ENCODE measurements around the gene NTSR1. TPM values are rescaled to one million over a fixed set of nuclear protein-coding genes. Genes with fewer than 3 reads are reported as not detected.

Gene NTSR1
- total and polyA plus RNA-seq, 4 donors, result 0.02 to 3.7 (median 0.76) TPM

DNA sequence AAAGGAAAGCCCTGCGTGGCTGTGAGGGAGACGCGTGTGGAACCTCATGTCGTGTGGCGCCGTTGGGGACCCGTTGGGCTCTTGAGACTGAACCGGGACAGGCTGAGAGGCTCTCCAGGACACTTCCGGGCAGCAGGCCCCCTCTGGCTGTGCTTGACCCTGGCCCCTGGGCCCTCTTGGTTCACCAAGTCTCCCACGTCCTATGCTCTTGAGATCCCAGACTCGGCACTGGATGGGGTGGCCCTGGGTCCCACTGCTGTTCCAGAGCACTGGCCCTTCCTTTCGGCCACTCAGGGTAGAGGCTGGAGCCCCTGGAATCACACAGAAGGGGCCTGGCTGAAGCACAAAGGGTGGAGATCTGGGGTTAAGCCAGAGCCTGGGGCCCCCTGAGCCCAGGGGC, 30.4 kb downstream of the NTSR1 start:
- Histone ChIP-seq H3K9ac (ENCODE audit: insufficient read depth in 1 of 2, low read length in 2 of 2) (no peak overlapping the region), H3K9me3 (ENCODE audit: control insufficient read depth in 4 of 4, insufficient read depth in 3 of 4, low read length in 3 of 4) (peaks cover 0 to 2% (median 0%) of the 10 kb centered on the region in 4 donors), H3K4me1 (ENCODE audit: control insufficient read depth in 5 of 5, insufficient read depth in 5 of 5, low read length in 5 of 5) (peaks cover 0 to 5% (median 0%) of the 10 kb centered on the region in 5 donors), H3K36me3 (ENCODE audit: control insufficient read depth in 4 of 4, insufficient read depth in 4 of 4, low read length in 4 of 4) (no peaks in the 10 kb centered on the region), H3K4me3 (no peak overlapping the region), H3K27ac (ENCODE audit: low read depth in 1 of 2, low read length in 1 of 2) (no peak overlapping the region), H3K27me3 (ENCODE audit: control insufficient read depth in 3 of 3, insufficient read depth in 3 of 3, low read length in 2 of 3) (peaks cover 0 to 14% (median 0%) of the 10 kb centered on the region in 3 donors)
- TF ChIP-seq, protein P1, sequence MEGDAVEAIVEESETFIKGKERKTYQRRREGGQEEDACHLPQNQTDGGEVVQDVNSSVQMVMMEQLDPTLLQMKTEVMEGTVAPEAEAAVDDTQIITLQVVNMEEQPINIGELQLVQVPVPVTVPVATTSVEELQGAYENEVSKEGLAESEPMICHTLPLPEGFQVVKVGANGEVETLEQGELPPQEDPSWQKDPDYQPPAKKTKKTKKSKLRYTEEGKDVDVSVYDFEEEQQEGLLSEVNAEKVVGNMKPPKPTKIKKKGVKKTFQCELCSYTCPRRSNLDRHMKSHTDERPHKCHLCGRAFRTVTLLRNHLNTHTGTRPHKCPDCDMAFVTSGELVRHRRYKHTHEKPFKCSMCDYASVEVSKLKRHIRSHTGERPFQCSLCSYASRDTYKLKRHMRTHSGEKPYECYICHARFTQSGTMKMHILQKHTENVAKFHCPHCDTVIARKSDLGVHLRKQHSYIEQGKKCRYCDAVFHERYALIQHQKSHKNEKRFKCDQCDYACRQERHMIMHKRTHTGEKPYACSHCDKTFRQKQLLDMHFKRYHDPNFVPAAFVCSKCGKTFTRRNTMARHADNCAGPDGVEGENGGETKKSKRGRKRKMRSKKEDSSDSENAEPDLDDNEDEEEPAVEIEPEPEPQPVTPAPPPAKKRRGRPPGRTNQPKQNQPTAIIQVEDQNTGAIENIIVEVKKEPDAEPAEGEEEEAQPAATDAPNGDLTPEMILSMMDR (IDR thresholded peaks at IDR 0.05; ENCODE audit: control extremely low read depth, extremely low read depth), result no peak
- no peak for ATAC-seq (ENCODE audit: insufficient read depth, low FRiP score)
- WGBS, 2 donors, result 69 to 93% methylated on average over 12 of the region's 12 CpGs
- DNase-seq, result peak in 1 of 3 donors; percentile 6

DNA sequence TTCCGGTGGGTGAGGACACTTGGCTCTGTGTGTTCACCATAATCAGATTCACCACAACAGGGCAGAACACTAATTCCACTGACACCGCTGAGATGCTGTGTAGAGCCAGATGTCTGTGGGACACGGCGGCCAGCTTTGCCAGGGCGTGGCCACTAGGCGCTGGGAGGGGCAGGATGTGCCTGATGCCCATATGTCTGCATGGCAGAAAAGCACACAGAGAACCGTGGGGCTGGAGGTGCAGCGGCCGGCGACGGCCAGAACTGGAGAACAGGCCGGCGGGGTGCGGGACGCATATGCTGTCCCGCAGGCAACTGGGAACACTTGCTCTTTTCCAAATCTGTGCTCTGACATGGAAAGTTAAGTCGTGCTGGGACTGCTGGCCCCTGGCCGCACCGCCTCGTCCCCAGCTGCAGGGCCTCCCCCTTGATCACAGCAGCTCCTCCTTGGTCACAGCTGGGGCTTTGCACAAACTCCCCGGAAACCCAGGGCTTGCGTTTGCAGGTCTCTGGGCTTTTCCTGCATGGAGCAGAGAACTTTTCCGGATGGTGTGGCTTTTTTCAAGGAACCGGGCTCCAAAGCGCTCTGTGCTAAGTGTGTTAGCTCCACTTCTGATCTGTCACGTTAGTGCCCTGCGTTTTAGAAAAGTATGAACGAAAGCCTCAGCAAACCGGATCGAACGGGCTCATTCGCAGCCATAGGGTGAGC, 31.1 kb downstream of the NTSR1 start:
- ATAC-seq (ENCODE audit: insufficient read depth, low FRiP score) (peak; percentile 55), DNase-seq (peak in 2 of 3 donors; percentile 7 to 30)
- peaks cover 0 to 10% (median 0%) of the 10 kb centered on the region in 3 donors for H3K27me3 ChIP-seq (ENCODE audit: control insufficient read depth in 3 of 3, insufficient read depth in 3 of 3, low read length in 2 of 3)
- no peak overlapping the region for H3K4me3 ChIP-seq
- no peak overlapping the region for H3K9ac ChIP-seq (ENCODE audit: insufficient read depth in 1 of 2, low read length in 2 of 2)
- peaks cover 0 to 5% (median 0%) of the 10 kb centered on the region in 5 donors for H3K4me1 ChIP-seq (ENCODE audit: control insufficient read depth in 5 of 5, insufficient read depth in 5 of 5, low read length in 5 of 5)
- peaks cover 0 to 2% (median 0%) of the 10 kb centered on the region in 4 donors for H3K9me3 ChIP-seq (ENCODE audit: control insufficient read depth in 4 of 4, insufficient read depth in 3 of 4, low read length in 3 of 4)
- no peaks in the 10 kb centered on the region for H3K36me3 ChIP-seq (ENCODE audit: control insufficient read depth in 4 of 4, insufficient read depth in 4 of 4, low read length in 4 of 4)
- TF ChIP-seq, protein P1 (IDR thresholded peaks at IDR 0.05; ENCODE audit: control extremely low read depth, extremely low read depth), result no peak
- WGBS, 2 donors, result 45 to 54% methylated on average over 32 of the region's 32 CpGs
- H3K27ac ChIP-seq (ENCODE audit: low read depth in 1 of 2, low read length in 1 of 2), result peak overlapping the region in 1 of 2 donors; percentile 48

DNA sequence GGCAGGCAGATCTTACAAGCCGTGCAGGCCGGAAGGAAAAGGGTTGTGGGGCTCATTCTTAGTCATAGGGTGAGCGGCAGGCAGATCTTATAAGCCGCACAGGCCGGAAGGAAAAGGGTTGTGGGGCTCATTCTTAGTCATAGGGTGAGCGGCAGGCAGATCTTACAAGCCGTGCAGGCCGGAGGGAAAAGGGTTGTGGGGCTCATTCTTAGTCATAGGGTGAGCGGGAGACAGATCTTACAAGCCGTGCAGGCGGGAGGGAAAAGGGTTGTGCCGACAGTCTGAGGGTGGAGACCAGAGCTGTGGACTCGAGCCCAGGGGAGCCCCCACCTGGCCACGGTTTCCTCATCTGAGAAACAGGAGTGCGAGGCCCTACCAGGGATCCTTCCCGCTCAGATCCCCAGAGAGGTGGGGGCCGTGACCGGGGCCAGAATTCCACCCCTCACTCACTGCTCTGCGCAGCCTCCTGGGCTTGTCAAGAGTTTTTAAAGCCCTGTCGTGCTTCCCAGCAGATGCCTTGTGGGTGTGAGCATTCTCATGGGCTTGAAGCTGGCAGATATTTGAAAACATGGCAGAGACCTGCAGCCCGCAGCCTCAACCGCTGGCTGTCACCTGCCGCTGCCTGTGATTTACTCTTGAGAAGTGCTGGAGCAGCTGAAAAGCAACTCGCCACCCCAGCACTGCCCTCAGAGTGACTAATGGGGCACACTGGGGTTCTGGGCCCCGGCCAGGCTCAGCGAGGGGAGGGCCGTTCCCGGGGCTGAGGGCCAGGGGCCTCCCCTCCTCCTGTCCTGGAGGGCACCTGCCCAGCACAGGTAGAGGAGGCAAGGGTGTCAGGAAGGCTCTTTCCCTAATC, 31.9 kb downstream of the NTSR1 start:
- H3K27me3 ChIP-seq (ENCODE audit: control insufficient read depth in 3 of 3, insufficient read depth in 3 of 3, low read length in 2 of 3), result peaks cover 0 to 8% (median 0%) of the 10 kb centered on the region in 3 donors
- H3K27ac ChIP-seq (ENCODE audit: low read depth in 1 of 2, low read length in 1 of 2), result peak overlapping the region in 1 of 2 donors; percentile 65
- ATAC-seq (ENCODE audit: insufficient read depth, low FRiP score) (no peak), DNase-seq (peak in 1 of 3 donors; percentile 38)
- no peak overlapping the region for H3K4me3 ChIP-seq
- peaks cover 0 to 8% (median 0%) of the 10 kb centered on the region in 5 donors for H3K4me1 ChIP-seq (ENCODE audit: control insufficient read depth in 5 of 5, insufficient read depth in 5 of 5, low read length in 5 of 5)
- 48 to 54% methylated on average over 28 of the region's 28 CpGs for WGBS, 2 donors
- H3K9me3 ChIP-seq (ENCODE audit: control insufficient read depth in 4 of 4, insufficient read depth in 3 of 4, low read length in 3 of 4), result peaks cover 0 to 2% (median 0%) of the 10 kb centered on the region in 4 donors
- H3K9ac ChIP-seq (ENCODE audit: insufficient read depth in 1 of 2, low read length in 2 of 2), result no peak overlapping the region
- no peaks in the 10 kb centered on the region for H3K36me3 ChIP-seq (ENCODE audit: control insufficient read depth in 4 of 4, insufficient read depth in 4 of 4, low read length in 4 of 4)
- TF ChIP-seq, protein P1 (IDR thresholded peaks at IDR 0.05; ENCODE audit: control extremely low read depth, extremely low read depth), result no peak
